ENCODE results near the gene PRDM8. TPM values are rescaled to one million over a fixed set of nuclear protein-coding genes. Genes with fewer than 3 reads are reported as not detected.

Gene PRDM8
- total and polyA plus RNA-seq, 2 of the 8 experiments (the other 6 are each of a cell fraction or from before 2014, with no cell fraction given), result not detected

DNA sequence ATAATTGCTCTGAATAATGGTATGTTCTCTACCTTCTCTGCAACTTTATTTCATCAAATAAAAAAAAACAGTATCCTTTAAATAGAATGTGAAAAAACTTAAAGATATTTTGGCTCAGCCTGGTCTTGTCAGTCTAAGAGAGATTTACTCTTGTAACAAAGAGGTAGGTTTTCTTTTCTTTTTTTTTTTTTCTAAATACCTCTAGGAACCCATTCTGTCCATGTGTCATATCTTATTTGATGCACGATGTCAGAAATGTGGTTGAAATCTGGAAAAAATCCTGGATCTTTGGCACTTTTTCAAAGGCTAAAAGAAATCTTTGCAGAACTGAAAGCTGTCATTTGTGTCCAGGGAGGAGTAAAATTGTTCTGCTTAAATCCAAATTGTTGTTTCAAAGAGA, 51.8 kb downstream of the PRDM8 start (continued):
- TF ChIP-seq, protein P1, sequence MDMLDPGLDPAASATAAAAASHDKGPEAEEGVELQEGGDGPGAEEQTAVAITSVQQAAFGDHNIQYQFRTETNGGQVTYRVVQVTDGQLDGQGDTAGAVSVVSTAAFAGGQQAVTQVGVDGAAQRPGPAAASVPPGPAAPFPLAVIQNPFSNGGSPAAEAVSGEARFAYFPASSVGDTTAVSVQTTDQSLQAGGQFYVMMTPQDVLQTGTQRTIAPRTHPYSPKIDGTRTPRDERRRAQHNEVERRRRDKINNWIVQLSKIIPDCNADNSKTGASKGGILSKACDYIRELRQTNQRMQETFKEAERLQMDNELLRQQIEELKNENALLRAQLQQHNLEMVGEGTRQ (IDR thresholded peaks at IDR 0.05; ENCODE audit: low read length), result no peak
- TF ChIP-seq SP1 (IDR thresholded peaks at IDR 0.05; ENCODE audit: low read depth, low read length), result no peak
- TF ChIP-seq CREB1 (IDR thresholded peaks at IDR 0.05), result no peak
- TF ChIP-seq KDM4A (IDR thresholded peaks at IDR 0.05; ENCODE audit: low read depth, low read length, severe bottlenecking), result no peak
- no peak for TF ChIP-seq EZH2 (IDR thresholded peaks at IDR 0.05; ENCODE audit: low read depth, low read length, severe bottlenecking)
- TF ChIP-seq SIX5 (IDR thresholded peaks at IDR 0.05; ENCODE audit: low read depth, low read length), result no peak

All from H1 (cell line).